BE2C (cell line): ENCODE measurements around the gene CCDC157.
A peak's percentile ranks its signal among the peaks of the same experiment; 100 is the strongest.

Experiments
- DNase-seq: peaks from one replicate; pipeline ENCODE4 v3.0.0-alpha.2; 2020
- H3K27me3 ChIP-seq: fragments of 250-450 bp; sonication (Bioruptor Pico); 2 replicates; pipeline ENCODE4 v1.5.1; 2020; ENCODE audit warnings: mild to moderate bottlenecking
- H3K36me3 ChIP-seq: fragments of 250-450 bp; sonication (Bioruptor Pico); 2 replicates; pipeline ENCODE4 v1.5.1; 2020; ENCODE audit warnings: mild to moderate bottlenecking
- H3K4me1 ChIP-seq: fragments of 250-450 bp; sonication (Bioruptor Pico); 2 replicates; pipeline ENCODE4 v1.5.1; 2020
- H3K4me3 ChIP-seq: 2 replicates; pipeline ENCODE4 v1.5.1; 2011; ENCODE audit warnings: low read depth, low read length
- H3K9me3 ChIP-seq: fragments of 250-450 bp; sonication (Bioruptor Pico); 2 replicates; pipeline ENCODE4 v1.5.1; 2020
- CTCF ChIP-seq: IDR thresholded peaks from 2 replicates; pipeline ENCODE4 v1.5.1; 2012; ENCODE audit warnings: mild to moderate bottlenecking, low read depth, low read length

CCDC157 gene

GRCh38 chr22:30310881-30311771, 45.7 kb upstream of the CCDC157 start:
- no peak for DNase-seq
- Histone ChIP-seq H3K4me3 (no peak overlapping the region), H3K9me3 (no peaks in the 10 kb centered on the region), H3K27me3 (no peaks in the 10 kb centered on the region), H3K4me1 (peaks cover 3% of the 10 kb centered on the region; the same call in 1 of the 2 replicates), H3K36me3 (no peaks in the 10 kb centered on the region)
- TF ChIP-seq CTCF = no peak

- Histone ChIP-seq H3K36me3 (no peaks in the 10 kb centered on the region), H3K4me3 (no peak overlapping the region), H3K27me3 (no peaks in the 10 kb centered on the region), H3K9me3 (no peaks in the 10 kb centered on the region), H3K4me1 (peaks cover 3% of the 10 kb centered on the region; the same call in 1 of the 2 replicates)
- no peak for TF ChIP-seq CTCF
- DNase-seq = no peak
These were observed 44.8 kb upstream of the CCDC157 start for GRCh38 chr22:30312053-30312452.

- DNase-seq = peak; percentile 60
- no peaks in the 10 kb centered on the region for H3K9me3 ChIP-seq
- peaks cover 3% of the 10 kb centered on the region; the same call in 1 of the 2 replicates for H3K4me1 ChIP-seq
- H3K27me3 ChIP-seq = no peaks in the 10 kb centered on the region
- no peak overlapping the region for H3K4me3 ChIP-seq
- H3K36me3 ChIP-seq = no peaks in the 10 kb centered on the region
- TF ChIP-seq CTCF = no peak
These were observed 43.1 kb upstream of the CCDC157 start for GRCh38 chr22:30313527-30314363.

GRCh38 chr22:30314915-30315314, 41.9 kb upstream of the CCDC157 start:
- Histone ChIP-seq H3K9me3 (no peaks in the 10 kb centered on the region), H3K27me3 (no peaks in the 10 kb centered on the region), H3K36me3 (no peaks in the 10 kb centered on the region), H3K4me1 (0 out of 2 replicates have a peak, but pooled peaks cover 3% of the 10 kb centered on the region), H3K4me3 (no peak overlapping the region)
- no peak for DNase-seq
- no peak for TF ChIP-seq CTCF

- Histone ChIP-seq H3K4me1 (0 out of 2 replicates have a peak, but pooled peaks cover 3% of the 10 kb centered on the region), H3K27me3 (no peaks in the 10 kb centered on the region), H3K4me3 (no peak overlapping the region), H3K9me3 (no peaks in the 10 kb centered on the region), H3K36me3 (no peaks in the 10 kb centered on the region)
- DNase-seq = no peak
- TF ChIP-seq CTCF = no peak
These were observed 40.7 kb upstream of the CCDC157 start for GRCh38 chr22:30315962-30316576.
